Measurements from ENCODE around the gene MYL12A. TPM values are rescaled to one million over a fixed set of nuclear protein-coding genes. Genes with fewer than 3 reads are reported as not detected.
"Not testable (repeated sequence)": the region's sequence is repeated elsewhere in the genome, so short reads cannot be mapped to it uniquely, and the experiment has no call there.

MYL12A gene
- total RNA-seq, 1 donor from 2014 or later = 396 TPM

- Mint-ChIP-seq H3K9me3 (no peaks in the 10 kb centered on the region), H3K27me3 (ENCODE audit: low read depth) (peaks cover 29% of the 10 kb centered on the region), H3K4me1 (ENCODE audit: low read depth) (peaks cover 6% of the 10 kb centered on the region), H3K36me3 (ENCODE audit: low read depth) (no peaks in the 10 kb centered on the region), H3K27ac (no peak overlapping the region), H3K4me3 (ENCODE audit: low read depth) (no peak overlapping the region)
- intact Hi-C loops (cut with micrococcal nuclease) = no loop called here
- DNase-seq (ENCODE audit: low spot score) = no peak
Observed at GRCh38 chr18:3217948-3218647, 29.5 kb upstream of the MYL12A start.

- DNase-seq (ENCODE audit: low spot score) = no peak
- Mint-ChIP-seq H3K27ac (no peak overlapping the region), H3K9me3 (no peaks in the 10 kb centered on the region), H3K4me3 (ENCODE audit: low read depth) (no peak overlapping the region), H3K27me3 (ENCODE audit: low read depth) (peaks cover 32% of the 10 kb centered on the region), H3K4me1 (ENCODE audit: low read depth) (peaks cover 7% of the 10 kb centered on the region), H3K36me3 (ENCODE audit: low read depth) (no peaks in the 10 kb centered on the region)
- intact Hi-C loops (cut with micrococcal nuclease) = no loop called here
Observed at GRCh38 chr18:3218819-3219218, 28.8 kb upstream of the MYL12A start.

- intact Hi-C loops (cut with micrococcal nuclease) = no loop called here
Observed at GRCh38 chr18:3219241-3219630, 28.4 kb upstream of the MYL12A start.

GRCh38 chr18:3219631-3220335, 27.8 kb upstream of the MYL12A start, which contains the start of gene MYOM1:
TSS of gene MYOM1 (minus strand) at chr18:3219968. CDS start at chr18:3215223, 4,745 bp downstream.
- Mint-ChIP-seq H3K36me3 (ENCODE audit: low read depth) (no peaks in the 10 kb centered on the region), H3K4me1 (ENCODE audit: low read depth) (peaks cover 7% of the 10 kb centered on the region), H3K27me3 (ENCODE audit: low read depth) (peaks cover 32% of the 10 kb centered on the region), H3K27ac (no peak within 1 kb of the TSS), H3K4me3 (ENCODE audit: low read depth) (no peak within 1 kb of the TSS), H3K9me3 (no peaks in the 10 kb centered on the region)
- DNase-seq (ENCODE audit: low spot score) = no peak
- intact Hi-C loops (cut with micrococcal nuclease) = no loop called here

More at GRCh38 chr18:3219241-3219630, 28.4 kb upstream of the MYL12A start:
- H3K36me3 Mint-ChIP-seq (ENCODE audit: low read depth) = no peaks in the 10 kb centered on the region
- no peaks in the 10 kb centered on the region for H3K9me3 Mint-ChIP-seq
- no peak for DNase-seq (ENCODE audit: low spot score)
- no peak overlapping the region for H3K4me3 Mint-ChIP-seq (ENCODE audit: low read depth)
- H3K27me3 Mint-ChIP-seq (ENCODE audit: low read depth) = peaks cover 32% of the 10 kb centered on the region
- H3K27ac Mint-ChIP-seq = no peak overlapping the region
- peaks cover 7% of the 10 kb centered on the region for H3K4me1 Mint-ChIP-seq (ENCODE audit: low read depth)

GRCh38 chr18:3220868-3221267, 26.7 kb upstream of the MYL12A start:
- H3K4me3 Mint-ChIP-seq (ENCODE audit: low read depth); H3K36me3 Mint-ChIP-seq (ENCODE audit: low read depth); H3K9me3 Mint-ChIP-seq; intact Hi-C loops (cut with micrococcal nuclease); H3K4me1 Mint-ChIP-seq (ENCODE audit: low read depth); H3K27ac Mint-ChIP-seq; DNase-seq (ENCODE audit: low spot score): not testable (repeated sequence)
- peaks cover 34% of the 10 kb centered on the region for H3K27me3 Mint-ChIP-seq (ENCODE audit: low read depth)

GRCh38 chr18:3221496-3221895, 26.1 kb upstream of the MYL12A start:
- intact Hi-C loops (cut with micrococcal nuclease) = no loop called here
- no peak for DNase-seq (ENCODE audit: low spot score)
- Mint-ChIP-seq H3K27ac (no peak overlapping the region), H3K36me3 (ENCODE audit: low read depth) (no peaks in the 10 kb centered on the region), H3K4me3 (ENCODE audit: low read depth) (no peak overlapping the region), H3K4me1 (ENCODE audit: low read depth) (peaks cover 7% of the 10 kb centered on the region), H3K9me3 (no peaks in the 10 kb centered on the region), H3K27me3 (ENCODE audit: low read depth) (peaks cover 36% of the 10 kb centered on the region)

- Mint-ChIP-seq H3K27me3 (ENCODE audit: low read depth) (peaks cover 36% of the 10 kb centered on the region), H3K27ac (no peak overlapping the region), H3K9me3 (no peaks in the 10 kb centered on the region), H3K36me3 (ENCODE audit: low read depth) (no peaks in the 10 kb centered on the region), H3K4me1 (ENCODE audit: low read depth) (peaks cover 7% of the 10 kb centered on the region), H3K4me3 (ENCODE audit: low read depth) (no peak overlapping the region)
- no peak for DNase-seq (ENCODE audit: low spot score)
- intact Hi-C loops (cut with micrococcal nuclease) = no loop called here
Observed at GRCh38 chr18:3223356-3223755, 24.2 kb upstream of the MYL12A start.

GRCh38 chr18:3224223-3224622, 23.4 kb upstream of the MYL12A start:
- Mint-ChIP-seq H3K9me3 (no peaks in the 10 kb centered on the region), H3K27me3 (ENCODE audit: low read depth) (peaks cover 35% of the 10 kb centered on the region), H3K36me3 (ENCODE audit: low read depth) (no peaks in the 10 kb centered on the region), H3K4me3 (ENCODE audit: low read depth) (no peak overlapping the region), H3K4me1 (ENCODE audit: low read depth) (peaks cover 10% of the 10 kb centered on the region), H3K27ac (no peak overlapping the region)
- intact Hi-C loops (cut with micrococcal nuclease) = no loop called here
- no peak for DNase-seq (ENCODE audit: low spot score)

GRCh38 chr18:3225588-3225987, 22.0 kb upstream of the MYL12A start:
- H3K9me3 Mint-ChIP-seq = no peaks in the 10 kb centered on the region
- H3K27ac Mint-ChIP-seq = no peak overlapping the region
- DNase-seq (ENCODE audit: low spot score) = no peak
- intact Hi-C loops (cut with micrococcal nuclease) = loop anchor here (5.0 kb wide), 1 partner anchor 33 kb away; no protein-coding TSS in a partner anchor
- no peak overlapping the region for H3K4me3 Mint-ChIP-seq (ENCODE audit: low read depth)
- peaks cover 22% of the 10 kb centered on the region for H3K27me3 Mint-ChIP-seq (ENCODE audit: low read depth)
- peaks cover 10% of the 10 kb centered on the region for H3K4me1 Mint-ChIP-seq (ENCODE audit: low read depth)
- H3K36me3 Mint-ChIP-seq (ENCODE audit: low read depth) = no peaks in the 10 kb centered on the region

GRCh38 chr18:3226048-3226447, 21.6 kb upstream of the MYL12A start:
- H3K4me1 Mint-ChIP-seq (ENCODE audit: low read depth) = peaks cover 13% of the 10 kb centered on the region
- no peaks in the 10 kb centered on the region for H3K36me3 Mint-ChIP-seq (ENCODE audit: low read depth)
- H3K27ac Mint-ChIP-seq = no peak overlapping the region
- no peaks in the 10 kb centered on the region for H3K9me3 Mint-ChIP-seq
- peaks cover 21% of the 10 kb centered on the region for H3K27me3 Mint-ChIP-seq (ENCODE audit: low read depth)
- DNase-seq (ENCODE audit: low spot score) = no peak
- H3K4me3 Mint-ChIP-seq (ENCODE audit: low read depth) = no peak overlapping the region
- intact Hi-C loops (cut with micrococcal nuclease) = loop anchor here (5.0 kb wide), 1 partner anchor 34 kb away; no protein-coding TSS in a partner anchor

GRCh38 chr18:3230401-3231334, 16.9 kb upstream of the MYL12A start:
- no peak overlapping the region for H3K4me3 Mint-ChIP-seq (ENCODE audit: low read depth)
- intact Hi-C loops (cut with micrococcal nuclease) = no loop called here

GRCh38 chr18:3233004-3233403, 14.6 kb upstream of the MYL12A start:
- Mint-ChIP-seq H3K4me3 (ENCODE audit: low read depth) (no peak overlapping the region), H3K36me3 (ENCODE audit: low read depth) (no peaks in the 10 kb centered on the region), H3K27me3 (ENCODE audit: low read depth) (no peaks in the 10 kb centered on the region), H3K27ac (no peak overlapping the region), H3K4me1 (ENCODE audit: low read depth) (peaks cover 6% of the 10 kb centered on the region), H3K9me3 (no peaks in the 10 kb centered on the region)
- no peak for DNase-seq (ENCODE audit: low spot score)
- intact Hi-C loops (cut with micrococcal nuclease) = no loop called here

More at GRCh38 chr18:3230401-3231334, 16.9 kb upstream of the MYL12A start:
- H3K4me1 Mint-ChIP-seq (ENCODE audit: low read depth) = peaks cover 6% of the 10 kb centered on the region
- DNase-seq (ENCODE audit: low spot score) = no peak
- H3K27me3 Mint-ChIP-seq (ENCODE audit: low read depth) = peaks cover 11% of the 10 kb centered on the region
- no peaks in the 10 kb centered on the region for H3K9me3 Mint-ChIP-seq
- H3K36me3 Mint-ChIP-seq (ENCODE audit: low read depth) = no peaks in the 10 kb centered on the region
- H3K27ac Mint-ChIP-seq = no peak overlapping the region

Data from activated T-helper 2 cell treated with anti-CD3 and anti-CD28 coated beads, Interferon-gamma antibody, Interleukin-2, Interleukin-4, amounts not matched to agents 10 μg/mL and 5 μg/mL and 100 μg/mL, durations not matched to agents 14 hours and 24 hours and 36 hours (primary cell).